ENCODE results near the gene LEFTY1.
"Not testable (repeated sequence)": the region's sequence is repeated elsewhere in the genome, so short reads cannot be mapped to it uniquely, and the experiment has no call there.

The LEFTY1 gene

DNA sequence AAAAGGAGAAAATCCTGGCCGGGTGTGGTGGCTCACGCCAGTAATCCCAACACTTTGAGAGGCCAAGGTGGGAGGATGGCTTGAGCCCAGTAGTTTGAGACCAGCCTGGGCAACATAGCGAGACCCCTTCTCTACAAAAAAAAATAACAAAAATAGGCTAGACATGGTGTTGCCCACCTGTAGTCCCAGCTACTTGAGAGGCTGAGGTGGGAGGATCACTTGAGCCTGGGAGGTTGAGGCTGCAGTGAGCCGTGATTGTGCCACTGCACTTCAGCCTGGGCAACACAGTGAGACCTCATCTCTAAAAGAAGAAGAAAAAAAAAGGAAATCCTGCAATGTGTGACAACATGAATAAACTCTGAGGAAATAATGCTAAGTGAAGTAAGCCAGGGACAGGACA lies 52.6 kb downstream of the LEFTY1 start:
- H3K9me3 ChIP-seq (ENCODE audit: control insufficient read depth, insufficient read depth, low read depth, low read length); H3K9ac ChIP-seq (ENCODE audit: low read length); H3K4me3 ChIP-seq (ENCODE audit: low read depth, low read length); H3K4me1 ChIP-seq (ENCODE audit: control insufficient read depth, insufficient read depth, low read length); H3K27me3 ChIP-seq (ENCODE audit: control insufficient read depth, insufficient read depth, low read length); H3K27ac ChIP-seq (ENCODE audit: low read depth, low read length): not testable (repeated sequence)
- peaks cover 68% of the 10 kb centered on the region for H3K36me3 ChIP-seq (ENCODE audit: control insufficient read depth, insufficient read depth, low read length)

Data from HUES6 (cell line).